GM12891 (cell line): ENCODE results near the gene NLK.

Experiments used
- PAX5 ChIP-seq: IDR thresholded peaks from 2 replicates; pipeline ENCODE4 v1.6.1; 2011; ENCODE audit warnings: low read length, moderate library complexity, mild to moderate bottlenecking; ENCODE audit not compliant: insufficient read depth, severe bottlenecking
- POLR2A ChIP-seq: IDR thresholded peaks from 2 replicates; pipeline ENCODE4 v1.6.1; 2011; ENCODE audit warnings: low read depth, low read length, control low read depth
- POLR2AphosphoS5 ChIP-seq: IDR thresholded peaks from 2 replicates; pipeline ENCODE4 v1.6.1; 2011; ENCODE audit warnings: low read depth, low read length, control low read depth
- POU2F2 ChIP-seq: IDR thresholded peaks from 2 replicates; pipeline ENCODE4 v1.6.1; 2011; ENCODE audit warnings: low read depth, mild to moderate bottlenecking, control low read depth, low read length, moderate library complexity
- SPI1 ChIP-seq: IDR thresholded peaks from 2 replicates; pipeline ENCODE4 v1.6.1; 2011; ENCODE audit warnings: low read depth, low read length, control low read depth
- TAF1 ChIP-seq: IDR thresholded peaks from 2 replicates; pipeline ENCODE4 v1.6.1; 2011; ENCODE audit warnings: low read depth, low read length, control low read depth

DNA sequence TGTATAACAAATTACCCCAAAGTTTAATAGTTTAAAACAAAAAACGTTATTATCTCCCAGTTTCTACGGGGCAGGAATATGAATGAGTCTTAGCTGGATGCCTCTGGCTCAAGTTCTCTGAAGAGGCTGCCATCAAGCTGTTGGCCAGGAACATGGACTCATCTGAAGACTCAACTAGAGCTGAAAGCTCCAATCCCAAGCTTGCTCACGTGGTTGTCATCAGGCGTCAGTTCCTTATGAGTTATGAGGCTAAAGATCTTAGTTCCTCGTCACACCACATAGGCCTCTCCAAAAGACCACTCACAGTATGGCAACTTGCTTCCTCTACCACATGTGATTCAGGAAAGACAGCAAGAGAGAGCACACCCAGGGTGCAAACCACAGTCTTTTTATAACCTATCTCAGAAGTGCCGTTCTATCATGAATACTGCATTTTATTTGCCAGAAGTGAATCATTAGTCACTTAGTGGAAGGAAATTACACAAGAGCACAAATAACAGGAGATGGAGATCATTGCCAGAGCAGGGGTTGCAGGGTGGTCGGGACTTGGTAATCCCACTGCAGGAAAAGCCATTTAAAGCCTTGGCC, 48.7 kb upstream of the NLK start:
- TF ChIP-seq POLR2AphosphoS5 = no peak
- no peak for TF ChIP-seq POU2F2
- no peak for TF ChIP-seq POLR2A
- no peak for TF ChIP-seq TAF1
- TF ChIP-seq SPI1 = no peak
- no peak for TF ChIP-seq PAX5
